OCI-LY1 (cell line): ENCODE measurements around the gene PTPRE.

Experiments used
- CTCF ChIP-seq: fragments of 200-600 bp; sonication (generic), shearing (Covaris generic); IDR thresholded peaks from 2 replicates; pipeline ENCODE4 v1.5.1; 2017; ENCODE audit warnings: mild to moderate bottlenecking, antibody characterized with exemption, low read length, moderate library complexity, mixed read lengths
- EZH2 ChIP-seq: fragments of 200-600 bp; sonication (generic), shearing (Covaris generic); IDR thresholded peaks from 2 replicates; pipeline ENCODE4 v1.8.0; 2017; ENCODE audit warnings: borderline replicate concordance, mixed run types, mild to moderate bottlenecking, antibody characterized with exemption, low read length, moderate library complexity, mixed read lengths

- no peak for TF ChIP-seq CTCF
- no peak for TF ChIP-seq EZH2
Observed at GRCh38 chr10:127874671-127875448, 32.0 kb upstream of the PTPRE start.
